HG02885 (cell line): ENCODE data around the gene AIFM2.
"Not testable (repeated sequence)": the region's sequence is repeated elsewhere in the genome, so short reads cannot be mapped to it uniquely, and the experiment has no call there.

Source experiments
- ATAC-seq: cut with Tn5 transposase; IDR thresholded peaks from one replicate; pipeline ENCODE4 v1.9.1; 2021; ENCODE audit warnings: mild to moderate bottlenecking; ENCODE audit not compliant: unreplicated experiment, poor library complexity

The AIFM2 gene

GRCh38 chr10:70132098-70133029 lies at the start of gene AIFM2:
AIFM2 (minus strand) TSS chr10:70132825; CDS start chr10:70124084, 8,741 bp downstream.
- ATAC-seq, result peak; percentile 76

DNA sequence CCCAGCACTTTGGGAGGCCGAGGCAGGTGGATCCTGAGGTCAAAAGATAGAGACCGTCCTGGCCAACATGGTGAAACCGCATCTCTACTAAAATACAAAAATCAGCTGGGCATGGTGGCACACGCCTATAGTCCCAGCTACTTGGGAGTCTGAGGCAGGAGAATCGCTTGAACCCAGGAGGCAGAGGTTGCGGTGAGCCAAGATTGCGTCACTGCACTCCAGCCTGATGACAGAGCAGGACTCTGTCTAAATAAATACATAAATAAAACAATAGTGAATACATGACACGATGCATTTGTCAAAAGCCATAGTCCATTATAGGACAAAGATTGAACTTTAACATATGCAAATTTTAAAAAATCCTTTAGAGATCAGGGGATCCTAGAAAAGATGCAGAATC lies 46.6 kb upstream of the AIFM2 start:
- not testable (repeated sequence) for ATAC-seq

DNA sequence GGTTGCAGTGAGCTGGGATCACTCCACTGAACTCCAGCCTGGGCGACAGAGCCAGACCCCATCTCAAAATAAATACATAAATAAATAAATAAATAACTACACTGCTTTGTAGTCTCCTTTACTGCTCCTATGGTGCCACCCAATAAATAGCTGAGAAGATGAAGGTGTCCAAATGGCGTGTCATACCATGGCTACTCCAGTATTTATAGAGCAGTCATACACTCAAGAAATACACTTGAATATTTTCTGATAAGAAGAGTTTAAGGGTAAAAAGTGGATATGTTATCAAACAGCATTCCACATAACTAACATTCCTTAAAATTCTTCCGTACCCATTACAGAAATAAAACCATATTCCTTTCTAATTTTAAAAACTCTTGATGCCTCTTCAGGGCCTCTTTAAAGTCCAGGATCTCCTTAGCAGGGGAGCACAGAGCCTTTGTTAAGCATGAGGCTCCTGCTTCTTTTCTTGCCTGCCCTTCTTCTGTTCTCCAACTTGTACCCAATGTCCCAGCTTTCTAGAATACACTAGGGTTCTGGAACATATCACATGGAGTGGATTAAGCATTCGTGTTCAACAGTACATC lies 45.6 kb upstream of the AIFM2 start:
- no peak for ATAC-seq

GRCh38 chr10:70176441-70176840 lies 43.8 kb upstream of the AIFM2 start:
- no peak for ATAC-seq

DNA sequence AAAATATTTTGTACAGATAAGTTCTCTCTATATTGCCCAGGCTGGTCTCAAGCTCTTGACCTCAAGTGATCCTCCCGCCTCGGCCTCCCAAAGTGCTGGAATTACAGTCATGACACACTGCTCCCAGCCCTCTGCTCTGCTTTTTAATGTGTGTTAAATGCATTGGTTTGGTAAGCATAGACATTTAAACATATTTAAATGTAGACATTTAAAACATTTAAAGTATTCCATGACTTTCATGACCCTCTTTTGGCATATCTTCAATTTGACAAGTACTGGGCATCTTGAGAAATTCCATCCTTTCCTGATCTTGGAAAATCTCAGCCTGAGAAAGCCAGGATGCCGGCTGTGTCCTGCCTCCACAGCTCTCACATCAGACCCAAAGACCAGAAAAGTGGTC lies 42.9 kb upstream of the AIFM2 start:
- no peak for ATAC-seq

DNA sequence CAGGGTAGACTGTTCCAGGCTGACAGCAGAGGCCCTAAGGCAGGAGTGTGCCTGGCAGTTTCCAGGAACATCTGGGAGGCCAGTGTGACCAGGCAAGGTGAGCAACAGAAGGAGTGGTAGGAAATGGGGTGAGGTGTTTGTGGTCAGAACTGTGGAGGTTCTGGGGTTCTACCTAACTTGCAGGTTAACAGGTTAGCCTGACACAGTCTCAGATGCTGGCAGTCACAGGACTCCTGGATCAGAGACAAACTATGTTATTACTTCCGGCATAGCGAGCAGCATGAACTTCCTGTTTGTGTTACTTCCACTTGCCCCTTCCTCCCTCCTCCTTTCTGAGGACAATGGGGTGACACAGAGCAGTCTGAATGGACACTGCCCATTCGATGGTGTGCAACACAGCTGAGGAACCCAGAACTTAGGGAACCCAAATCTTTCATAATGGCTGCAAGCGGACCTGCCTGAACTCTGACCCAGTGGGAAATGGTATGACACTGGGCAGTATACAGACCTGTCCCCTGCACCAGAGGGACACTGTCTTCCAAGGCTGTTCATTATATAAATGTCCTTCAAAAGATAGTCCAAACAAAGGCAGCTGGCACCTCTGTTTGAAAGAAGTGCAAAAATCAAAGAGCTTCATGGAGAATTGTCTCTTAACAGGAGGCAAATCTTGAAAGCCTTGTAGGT lies 41.6 kb upstream of the AIFM2 start:
- ATAC-seq, result no peak

DNA sequence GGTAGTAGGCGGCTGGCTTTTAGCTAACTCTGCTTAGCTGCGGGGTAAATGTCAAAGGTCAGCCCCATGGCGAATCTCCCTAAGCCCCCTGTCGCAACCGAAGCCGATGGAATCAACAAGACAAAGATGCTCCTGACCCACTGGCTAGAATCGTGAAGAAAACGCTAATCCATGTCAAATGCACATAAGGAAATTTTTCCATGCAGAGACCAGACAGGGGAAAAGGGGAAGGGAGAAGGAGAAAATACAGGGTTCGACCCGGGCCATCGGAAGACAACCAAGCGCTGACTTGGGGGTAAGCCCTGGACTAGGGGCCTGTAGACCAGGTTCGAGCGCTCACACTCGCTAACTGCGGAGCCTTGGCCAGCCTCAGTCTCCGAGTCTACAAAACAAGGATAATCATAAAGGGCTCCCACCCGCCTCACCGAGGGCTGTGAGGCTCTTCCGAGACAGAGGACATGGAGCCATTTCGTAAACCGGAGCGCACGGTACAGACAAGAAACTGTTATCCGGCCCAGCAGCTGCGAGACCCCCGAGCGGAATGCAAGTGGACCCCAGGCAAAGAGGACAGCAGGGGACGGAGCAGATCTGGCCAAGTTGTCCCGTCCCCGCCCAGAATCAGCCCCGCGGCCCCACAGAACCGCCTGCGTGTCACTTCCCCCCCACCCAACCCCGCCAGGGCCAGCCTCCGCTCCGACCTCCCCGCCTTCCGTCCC lies 37.2 kb upstream of the AIFM2 start:
- ATAC-seq, result peak; percentile 3

DNA sequence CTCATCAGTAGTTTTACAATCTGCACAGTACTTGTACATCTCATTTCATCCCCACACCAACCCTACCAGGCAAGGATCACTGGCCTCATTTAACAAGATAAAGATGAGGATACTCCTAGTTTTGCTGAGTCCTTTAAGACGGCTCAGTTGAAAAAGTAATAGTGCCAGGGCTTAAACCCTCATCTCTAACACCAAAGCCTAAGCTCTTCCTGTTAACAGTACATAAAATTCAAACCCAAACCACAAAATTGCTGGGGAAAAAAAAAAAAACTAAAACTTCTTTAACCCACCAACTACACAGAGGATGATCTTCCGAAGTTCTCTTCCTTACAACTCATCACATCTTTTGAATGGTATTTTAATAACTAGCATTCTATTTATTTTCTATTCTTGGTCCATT lies 36.4 kb upstream of the AIFM2 start:
- ATAC-seq, result no peak

GRCh38 chr10:70167246-70167645 lies 34.6 kb upstream of the AIFM2 start:
- no peak for ATAC-seq

- no peak for ATAC-seq
Observed at GRCh38 chr10:70166394-70166793, 33.8 kb upstream of the AIFM2 start.

GRCh38 chr10:70164163-70164562 lies 31.5 kb upstream of the AIFM2 start:
- ATAC-seq, result no peak

DNA sequence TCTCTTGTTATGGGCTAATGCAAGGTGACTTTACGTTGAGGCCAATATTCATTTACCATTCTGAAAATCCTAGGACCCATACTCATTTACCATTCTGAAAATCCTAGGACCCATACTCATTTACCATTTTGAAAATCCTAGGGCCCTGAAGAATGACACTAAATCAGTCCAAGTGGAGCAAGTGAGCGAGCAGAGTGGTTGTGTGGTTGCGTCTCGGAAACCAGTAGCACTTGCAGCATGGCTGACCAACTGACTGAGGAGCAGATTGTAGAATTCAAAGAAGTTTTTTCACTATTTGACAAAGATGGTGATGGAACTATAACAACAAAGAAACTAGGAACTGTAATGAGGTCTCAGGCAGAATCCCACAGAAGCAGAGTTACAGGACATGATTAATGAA lies 30.8 kb upstream of the AIFM2 start:
- ATAC-seq, result no peak

DNA sequence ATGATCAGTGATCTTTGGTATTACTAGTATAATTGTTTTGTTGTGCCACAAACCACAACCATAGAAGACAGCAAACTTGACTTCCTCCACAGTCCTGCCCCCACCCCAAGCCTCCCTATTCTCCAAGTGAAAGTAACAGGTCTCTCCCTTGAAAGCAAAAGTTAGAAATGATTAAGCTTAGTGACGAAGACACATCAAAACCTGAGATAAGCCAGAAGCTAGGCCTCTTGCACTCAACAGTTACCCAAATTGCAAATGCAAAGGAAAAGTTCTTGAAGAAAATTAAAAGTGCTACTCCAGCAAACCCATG lies 30.2 kb upstream of the AIFM2 start:
- ATAC-seq, result peak; percentile 73

DNA sequence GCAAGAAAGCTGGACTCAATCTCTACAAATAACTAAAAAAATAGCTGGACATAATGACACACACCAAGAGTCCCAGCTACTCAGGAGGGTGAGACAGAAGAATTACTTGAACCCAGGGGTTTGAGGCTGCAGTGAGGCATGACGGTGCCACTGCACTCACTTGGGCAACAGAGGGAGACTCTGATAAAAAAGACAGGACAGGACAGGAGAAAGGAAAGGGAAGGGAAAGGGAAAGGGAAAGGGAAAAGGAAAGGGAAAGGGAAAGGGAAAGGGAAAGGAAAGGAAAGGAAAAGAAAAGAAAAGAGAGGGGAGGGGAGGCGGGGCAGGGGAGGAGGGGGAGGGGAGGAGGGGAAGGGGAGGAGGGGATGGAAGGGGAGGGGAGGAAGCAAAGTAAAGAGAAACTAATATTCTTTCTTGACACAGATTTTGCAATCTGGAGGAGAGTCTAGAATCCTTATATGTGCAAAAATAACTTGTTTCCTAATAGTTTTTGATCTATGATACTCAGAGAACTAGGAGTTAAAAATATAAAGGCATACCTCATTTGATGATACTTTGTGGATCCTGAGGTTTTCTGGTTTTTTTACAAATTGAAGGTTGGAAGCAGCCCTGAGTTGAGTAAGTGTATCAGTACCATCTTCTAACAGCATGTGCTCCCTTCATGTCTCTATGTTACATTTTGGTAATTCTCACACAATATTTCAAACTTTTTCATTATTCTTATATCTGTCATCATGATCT lies 29.7 kb upstream of the AIFM2 start:
- ATAC-seq, result peak; percentile 7

DNA sequence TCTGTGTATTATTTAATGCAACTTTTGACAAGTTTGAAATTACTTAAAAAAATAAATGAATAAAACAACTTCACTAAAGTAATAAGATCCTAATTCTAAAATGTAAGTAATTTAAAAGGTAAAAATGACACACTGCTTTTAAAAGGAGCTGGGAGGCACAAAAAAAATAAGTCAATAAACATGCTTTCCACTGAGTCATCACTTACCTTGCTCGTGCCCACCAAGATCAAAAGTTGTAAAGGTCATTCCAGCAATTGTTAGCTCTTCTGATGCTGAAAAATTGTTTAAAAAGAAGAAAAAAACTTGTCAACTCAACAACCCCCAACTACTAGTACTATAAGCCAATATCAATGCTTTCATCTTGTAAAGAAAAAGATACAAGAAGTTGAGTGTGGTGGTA lies 28.2 kb upstream of the AIFM2 start:
- ATAC-seq, result no peak

DNA sequence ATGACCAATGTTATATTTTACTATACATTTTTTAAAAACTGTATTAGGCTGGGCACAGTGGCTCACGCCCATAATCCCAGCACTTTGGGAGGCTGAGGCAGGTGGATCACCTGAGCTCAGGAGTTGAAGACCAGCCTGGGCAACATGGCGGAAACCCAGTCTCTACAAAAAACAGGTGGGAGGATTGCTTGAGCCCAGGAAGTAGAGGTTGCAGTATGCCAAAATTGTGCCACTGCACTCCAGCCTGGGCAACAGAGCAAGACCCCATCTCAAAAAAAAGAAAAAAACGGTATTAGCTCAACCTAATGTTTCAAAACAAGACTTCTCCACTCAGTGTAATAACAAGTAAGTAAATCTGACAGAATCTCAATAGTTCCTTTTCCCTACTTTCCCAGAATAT lies 26.7 kb upstream of the AIFM2 start:
- ATAC-seq, result not testable (repeated sequence)

DNA sequence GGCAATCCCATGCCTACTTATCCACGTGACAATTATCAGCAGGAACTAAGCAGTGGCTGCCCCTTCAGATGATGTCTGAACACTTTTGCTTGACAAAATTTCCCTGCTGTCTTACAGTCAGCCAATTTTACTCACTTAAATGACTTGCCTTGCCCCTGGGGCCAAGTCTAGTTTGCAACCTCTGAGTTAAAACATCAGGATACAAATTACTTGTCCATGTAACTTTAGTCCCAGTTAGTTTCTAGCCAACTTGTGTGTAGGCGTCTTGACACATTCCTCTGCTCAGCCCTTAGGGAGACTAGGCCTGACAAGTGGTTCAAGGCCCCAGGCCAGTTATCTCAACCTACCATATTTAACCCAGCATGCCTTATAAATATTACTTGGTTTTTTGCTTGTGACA lies 25.5 kb upstream of the AIFM2 start:
- no peak for ATAC-seq

- no peak for ATAC-seq
Observed at GRCh38 chr10:70155255-70155838, 22.7 kb upstream of the AIFM2 start.

DNA sequence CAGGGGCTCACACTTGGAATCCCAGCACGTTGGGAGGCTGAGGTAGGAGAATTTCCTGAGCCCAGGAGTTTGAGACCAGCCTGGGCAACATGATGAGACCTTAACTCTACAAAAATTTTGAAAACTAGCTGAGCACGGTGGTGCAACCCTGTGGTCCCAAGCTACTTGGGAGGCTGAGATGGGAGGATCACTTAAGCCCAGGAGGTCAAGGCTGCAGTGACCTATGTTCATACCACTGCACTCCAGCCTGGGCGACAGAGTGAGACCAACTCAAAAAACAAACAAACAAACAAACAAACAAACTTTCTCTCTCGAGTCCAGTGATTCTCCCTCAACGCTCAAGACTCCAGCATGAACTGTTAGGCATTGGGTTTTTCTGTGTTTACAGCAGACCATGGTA lies 15.9 kb upstream of the AIFM2 start:
- no peak for ATAC-seq

- no peak for ATAC-seq
Observed at GRCh38 chr10:70147259-70147625, 14.6 kb upstream of the AIFM2 start.
